Retinal pigment epithelial cell (primary cell): ENCODE measurements around the gene ANKRD63.
A peak's percentile ranks its signal among the peaks of the same experiment; 100 is the strongest.

ENCODE experiments used
- DNase-seq: peaks from one replicate; pipeline ENCODE4 v3.0.0-alpha.2; 2010; ENCODE audit warnings: low read depth
- H3K4me3 ChIP-seq: 2 replicates; pipeline ENCODE4 v1.5.1; 2011; ENCODE audit warnings: mild to moderate bottlenecking, low read length, control low read depth, moderate library complexity
- CTCF ChIP-seq: conservative IDR thresholded peaks from 2 replicates; pipeline ENCODE4 v1.5.1; 2011; ENCODE audit warnings: low read depth, low read length, control low read depth, inconsistent platforms

The ANKRD63 gene

GRCh38 chr15:40285554-40286011 lies 2.7 kb upstream of the ANKRD63 start:
- H3K4me3 ChIP-seq = no peak overlapping the region
- no peak for TF ChIP-seq CTCF
- DNase-seq = no peak

GRCh38 chr15:40285151-40285550 lies 2.3 kb upstream of the ANKRD63 start:
- H3K4me3 ChIP-seq = no peak overlapping the region
- no peak for TF ChIP-seq CTCF
- peak; percentile 41 for DNase-seq

GRCh38 chr15:40283615-40284300 lies 894 bp upstream of the ANKRD63 start:
- TF ChIP-seq CTCF = no peak
- no peak overlapping the region for H3K4me3 ChIP-seq
- DNase-seq = no peak

- TF ChIP-seq CTCF = peak; percentile 44
- H3K4me3 ChIP-seq = peak overlapping the region; percentile 22
- DNase-seq = no peak
Observed at GRCh38 chr15:40282147-40282868, 556 bp downstream of the ANKRD63 start.

GRCh38 chr15:40281801-40282146 lies 1.1 kb downstream of the ANKRD63 start:
- no peak overlapping the region for H3K4me3 ChIP-seq
- TF ChIP-seq CTCF = no peak
- DNase-seq = no peak

- no peak for DNase-seq
- H3K4me3 ChIP-seq = no peak overlapping the region
- TF ChIP-seq CTCF = no peak
Observed at GRCh38 chr15:40281057-40281800, 1.6 kb downstream of the ANKRD63 start.
